Endothelial cell of umbilical vein (primary cell): ENCODE results near the gene TMEM8B. TPM values are rescaled to one million over a fixed set of nuclear protein-coding genes. Genes with fewer than 3 reads are reported as not detected.
A peak's percentile ranks its signal among the peaks of the same experiment; 100 is the strongest.
"Not testable (repeated sequence)": the region's sequence is repeated elsewhere in the genome, so short reads cannot be mapped to it uniquely, and the experiment has no call there.

Source experiments
- BruUV-seq: library from RNA; stranded (reverse); fragments of 400-500 nt; replicated peaks from 2 replicates; lab custom pipeline; 2021; lab: Mats Ljungman, UMichigan
- CTCF ChIA-PET: fragments of 300-600, 350-600 bp; sonication (Branson Sonifier 250); formaldehyde crosslinking; loops from one replicate; lab custom pipeline; 2021; ENCODE audit warnings: antibody characterized with exemption, inconsistent platforms; lab: Charles Lee
- POLR2A ChIA-PET: fragments of 300-600, 350-600 bp; sonication (Branson Sonifier 250); formaldehyde crosslinking; loops from one replicate; lab custom pipeline; 2021; ENCODE audit warnings: antibody characterized with exemption, inconsistent platforms; lab: Charles Lee
- DNase-seq: peaks from one replicate; pipeline ENCODE4 v3.0.0-alpha.2; 2011; ENCODE audit warnings: low read depth, low spot score
- FAIRE-seq: peaks from 2 replicates; lab custom pipeline; 2011; peaks lifted over from hg19 to GRCh38; lab: Jason Lieb, UNC
- H2AFZ ChIP-seq: 2 replicates; pipeline ENCODE4 v1.6.0; 2012; ENCODE audit warnings: low read depth, low read length, control low read depth, inconsistent platforms
- H3K27ac ChIP-seq: 2 replicates; pipeline ENCODE4 v1.5.1; 2011; ENCODE audit warnings: low read depth, mild to moderate bottlenecking, control low read depth, low read length, moderate library complexity; ENCODE audit not compliant: insufficient read depth
- H3K27me3 ChIP-seq, 2 experiments: 2 replicates each; pipeline versions ENCODE4 v1.6.0 to v1.6.1; 2011; ENCODE audit warnings: low read length in 2 of 2, mixed read lengths in 1 of 2; ENCODE audit not compliant: control insufficient read depth in 2 of 2, insufficient read depth in 2 of 2
- H3K36me3 ChIP-seq, 2 experiments: 2 replicates in 1 of 2; 3 replicates in 1 of 2; pipeline ENCODE4 v1.5.1; 2011; ENCODE audit warnings: low read length in 2 of 2, mild to moderate bottlenecking in 1 of 2, moderate library complexity in 1 of 2; ENCODE audit not compliant: control insufficient read depth in 2 of 2, insufficient read depth in 2 of 2; ENCODE audit errors: extremely low read depth in 1 of 2
- H3K4me1 ChIP-seq: 3 replicates; pipeline ENCODE4 v1.5.1; 2011; ENCODE audit warnings: mild to moderate bottlenecking, low read length; ENCODE audit not compliant: control insufficient read depth, insufficient read depth; ENCODE audit errors: extremely low read depth
- H3K4me2 ChIP-seq: 2 replicates; pipeline ENCODE4 v1.6.1; 2011; ENCODE audit warnings: low read length, control low read depth, mixed read lengths; ENCODE audit not compliant: insufficient read depth
- H3K4me3 ChIP-seq, 3 experiments: fragments of 200-600 bp in 1 of 3; sonication (generic), shearing (Covaris generic) in 1 of 3; replicated peaks in 1 of 3; 2 replicates each; pipeline ENCODE4 v1.5.1; 2011 to 2016; ENCODE audit warnings: control low read depth in 3 of 3, low read length in 3 of 3, mild to moderate bottlenecking in 2 of 3, inconsistent platforms in 1 of 3, low read depth in 1 of 3, moderate library complexity in 1 of 3; ENCODE audit not compliant: insufficient read depth in 1 of 3
- H3K79me2 ChIP-seq: 2 replicates; pipeline ENCODE4 v1.6.0; 2012; ENCODE audit warnings: low read length, inconsistent platforms; ENCODE audit not compliant: control insufficient read depth, insufficient read depth
- H3K9ac ChIP-seq: replicated peaks from 2 replicates; pipeline ENCODE3; 2011; ENCODE audit warnings: low read length, control low read depth; ENCODE audit not compliant: insufficient read depth; ENCODE audit errors: extremely low read depth
- H3K9me1 ChIP-seq: replicated peaks from 3 replicates; pipeline ENCODE4 v1.6.0; 2011; ENCODE audit warnings: mild to moderate bottlenecking, low read length; ENCODE audit not compliant: control insufficient read depth, insufficient read depth; ENCODE audit errors: extremely low read depth
- H3K9me3 ChIP-seq: replicated peaks from 2 replicates; pipeline ENCODE4 v1.5.1; 2012; ENCODE audit warnings: low read length, inconsistent platforms; ENCODE audit not compliant: control insufficient read depth, insufficient read depth
- H4K20me1 ChIP-seq: replicated peaks from 2 replicates; pipeline ENCODE3; 2011; ENCODE audit warnings: mild to moderate bottlenecking, low read length; ENCODE audit not compliant: control insufficient read depth, insufficient read depth; ENCODE audit errors: extremely low read depth
- FOS ChIP-seq: IDR thresholded peaks from 2 replicates; pipeline ENCODE4 v1.6.1; 2011; ENCODE audit warnings: mild to moderate bottlenecking, low read length, moderate library complexity, borderline replicate concordance; ENCODE audit not compliant: insufficient read depth
- MAX ChIP-seq: IDR thresholded peaks from 2 replicates; pipeline ENCODE4 v1.6.1; 2011; ENCODE audit not compliant: insufficient read depth, insufficient read length
- MYC ChIP-seq: IDR thresholded peaks from one replicate; pipeline ENCODE4 v1.6.1; 2011; ENCODE audit warnings: mild to moderate bottlenecking, low read depth, low read length
- dilution Hi-C: fragments of 300-500 bp; cut with MboI; formaldehyde crosslinking; loops from one replicate; pipeline ENCODE4 v1.15.0; 2019; ENCODE audit warnings: low sequenced_read_pairs; ENCODE audit not compliant: extremely low pct_ligation_motif_present
- intact Hi-C: fragments of 100-400 bp; cut with micrococcal nuclease; formaldehyde crosslinking; loops from one replicate; pipeline ENCODE4 v1.10.0; 2022
- polyA plus RNA-seq, 4 experiments: library from polyadenylated mRNA; depleted of rRNA in 3 of 4; stranded (reverse) in 3 of 4; unstranded in 1 of 4; fragments of >200 nt; gene quantifications; 2 replicates each; pipeline versions ENCODE4 v1.2.1 to v1.2.3, GENCODE V29; 2011 to 2012; ENCODE audit warnings: missing spikeins in 1 of 4
- total RNA-seq: library from RNA; stranded (reverse); gene quantifications from 2 replicates; pipeline ENCODE4 v1.2.3, GENCODE V29; 2021

Gene TMEM8B
- total and polyA plus RNA-seq, 2 donors (not counting 3 experiments of a cell fraction or from before 2014, with no cell fraction given) = 2.5 to 3.6 TPM

GRCh38 chr9:35882996-35883395 lies 54.0 kb downstream of the TMEM8B start:
- CTCF ChIA-PET = interaction anchor here (0.8 to 3.0 kb wide), 21 partner anchors 11 to 148 kb away, joined by 3 to 212 read pairs (median 6); partner anchors contain the start of genes FAM221B, HINT2, NPR2 and TMEM8B

GRCh38 chr9:35884908-35885307 lies 55.9 kb downstream of the TMEM8B start:
- CTCF ChIA-PET = interaction anchor here (0.9 kb wide), 1 partner anchor 95 kb away, joined by 3 read pairs; no protein-coding TSS in a partner anchor
- H3K36me3 ChIP-seq, H3K27me3 ChIP-seq, H3K4me1 ChIP-seq, H3K9me1 ChIP-seq, FAIRE-seq, DNase-seq, POLR2A ChIA-PET, dilution Hi-C loops, H3K9me3 ChIP-seq, H4K20me1 ChIP-seq, H3K9ac ChIP-seq, H3K4me2 ChIP-seq, H3K27ac ChIP-seq, H2AFZ ChIP-seq, BruUV-seq, H3K79me2 ChIP-seq, H3K4me3 ChIP-seq: not testable (repeated sequence)
- intact Hi-C loops = loop anchor here (5.0 kb wide), 2 partner anchors 158 to 238 kb away; no protein-coding TSS in a partner anchor

More at GRCh38 chr9:35882996-35883395, 54.0 kb downstream of the TMEM8B start:
- Histone ChIP-seq H2AFZ (peak overlapping the region; percentile 68), H3K9me3 (no peaks in the 10 kb centered on the region), H3K36me3 (no peaks in the 10 kb centered on the region), H3K4me2 (no peak overlapping the region), H3K27ac (no peak overlapping the region), H3K4me3 (no peak overlapping the region), H3K27me3 (peaks cover 2 to 17% of the 10 kb centered on the region in 2 experiments), H3K4me1 (peaks cover 5% of the 10 kb centered on the region), H3K9me1 (no peaks in the 10 kb centered on the region), H4K20me1 (peaks cover 3% of the 10 kb centered on the region), H3K9ac (no peak overlapping the region), H3K79me2 (no peaks in the 10 kb centered on the region)
- POLR2A ChIA-PET = no interaction called here
- no TSS peak for BruUV-seq
- intact Hi-C loops = loop anchor here (1.0 to 5.0 kb wide), 4 partner anchors 57 to 236 kb away; no protein-coding TSS in a partner anchor
- TF ChIP-seq MAX (no peak), FOS (no peak), MYC (no peak)
- DNase-seq = no peak
- dilution Hi-C loops = no loop called here
- FAIRE-seq = no peak
